ENCODE measurements around the gene GRIN2A.

GRIN2A gene

GRCh38 chr16:9845661-9846361 is 336.4 kb downstream of the GRIN2A start:
- Histone ChIP-seq H3K9me3 (ENCODE audit: control insufficient read depth, low read length) (no peaks in the 10 kb centered on the region), H3K4me1 (ENCODE audit: control insufficient read depth, insufficient read depth, low read length) (no peaks in the 10 kb centered on the region), H3K4me3 (ENCODE audit: insufficient read depth, low read depth, low read length) (no peak overlapping the region), H3K27me3 (ENCODE audit: control insufficient read depth, insufficient read depth, low read length, poor library complexity, severe bottlenecking) (no peaks in the 10 kb centered on the region), H3K36me3 (ENCODE audit: control insufficient read depth, insufficient read depth, low read length) (no peaks in the 10 kb centered on the region), H3K27ac (ENCODE audit: insufficient read depth, low read depth, low read length, poor library complexity, severe bottlenecking) (no peak overlapping the region)
- 92 to 98% methylated on average over 3 of the region's 3 CpGs for WGBS, 2 experiments

- Histone ChIP-seq H3K27me3 (ENCODE audit: control insufficient read depth, insufficient read depth, low read length, poor library complexity, severe bottlenecking) (no peaks in the 10 kb centered on the region), H3K9me3 (ENCODE audit: control insufficient read depth, low read length) (no peaks in the 10 kb centered on the region), H3K36me3 (ENCODE audit: control insufficient read depth, insufficient read depth, low read length) (no peaks in the 10 kb centered on the region), H3K4me1 (ENCODE audit: control insufficient read depth, insufficient read depth, low read length) (no peaks in the 10 kb centered on the region), H3K27ac (ENCODE audit: insufficient read depth, low read depth, low read length, poor library complexity, severe bottlenecking) (no peak overlapping the region), H3K4me3 (ENCODE audit: insufficient read depth, low read depth, low read length) (no peak overlapping the region)
- 91 to 93% methylated on average over 6 of the region's 6 CpGs for WGBS, 2 experiments
These were observed 337.9 kb downstream of the GRIN2A start for GRCh38 chr16:9844361-9844760.

GRCh38 chr16:9843424-9844018 is 338.7 kb downstream of the GRIN2A start:
- 85 to 92% methylated on average over 3 of the region's 3 CpGs for WGBS, 2 experiments
- H3K9me3 ChIP-seq (ENCODE audit: control insufficient read depth, low read length), result no peaks in the 10 kb centered on the region
- H3K4me1 ChIP-seq (ENCODE audit: control insufficient read depth, insufficient read depth, low read length), result no peaks in the 10 kb centered on the region

GRCh38 chr16:9840761-9841665 is 341.2 kb downstream of the GRIN2A start:
- Histone ChIP-seq H3K36me3 (ENCODE audit: control insufficient read depth, insufficient read depth, low read length) (no peaks in the 10 kb centered on the region), H3K27ac (ENCODE audit: insufficient read depth, low read depth, low read length, poor library complexity, severe bottlenecking) (no peak overlapping the region), H3K4me3 (ENCODE audit: insufficient read depth, low read depth, low read length) (no peak overlapping the region), H3K4me1 (ENCODE audit: control insufficient read depth, insufficient read depth, low read length) (no peaks in the 10 kb centered on the region), H3K27me3 (ENCODE audit: control insufficient read depth, insufficient read depth, low read length, poor library complexity, severe bottlenecking) (no peaks in the 10 kb centered on the region), H3K9me3 (ENCODE audit: control insufficient read depth, low read length) (no peaks in the 10 kb centered on the region)
- WGBS, 2 experiments, result 69% methylated on average over 4 of the region's 4 CpGs

More at GRCh38 chr16:9843424-9844018, 338.7 kb downstream of the GRIN2A start:
- no peak overlapping the region for H3K27ac ChIP-seq (ENCODE audit: insufficient read depth, low read depth, low read length, poor library complexity, severe bottlenecking)
- H3K27me3 ChIP-seq (ENCODE audit: control insufficient read depth, insufficient read depth, low read length, poor library complexity, severe bottlenecking), result no peaks in the 10 kb centered on the region
- H3K36me3 ChIP-seq (ENCODE audit: control insufficient read depth, insufficient read depth, low read length), result no peaks in the 10 kb centered on the region
- H3K4me3 ChIP-seq (ENCODE audit: insufficient read depth, low read depth, low read length), result no peak overlapping the region

GRCh38 chr16:9837481-9837880 is 344.7 kb downstream of the GRIN2A start:
- no peaks in the 10 kb centered on the region for H3K9me3 ChIP-seq (ENCODE audit: control insufficient read depth, low read length)
- no peak overlapping the region for H3K4me3 ChIP-seq (ENCODE audit: insufficient read depth, low read depth, low read length)
- no peaks in the 10 kb centered on the region for H3K36me3 ChIP-seq (ENCODE audit: control insufficient read depth, insufficient read depth, low read length)
- H3K4me1 ChIP-seq (ENCODE audit: control insufficient read depth, insufficient read depth, low read length), result no peaks in the 10 kb centered on the region
- no peaks in the 10 kb centered on the region for H3K27me3 ChIP-seq (ENCODE audit: control insufficient read depth, insufficient read depth, low read length, poor library complexity, severe bottlenecking)
- H3K27ac ChIP-seq (ENCODE audit: insufficient read depth, low read depth, low read length, poor library complexity, severe bottlenecking), result no peak overlapping the region
- WGBS, 2 experiments, result 95% methylated on average over 2 of the region's 2 CpGs

GRCh38 chr16:9836118-9836736 is 346.0 kb downstream of the GRIN2A start:
- H3K27me3 ChIP-seq (ENCODE audit: control insufficient read depth, insufficient read depth, low read length, poor library complexity, severe bottlenecking), result no peaks in the 10 kb centered on the region
- no peaks in the 10 kb centered on the region for H3K4me1 ChIP-seq (ENCODE audit: control insufficient read depth, insufficient read depth, low read length)
- 68 to 71% methylated on average over 8 to 9 of the region's 9 CpGs for WGBS, 2 experiments
- H3K4me3 ChIP-seq (ENCODE audit: insufficient read depth, low read depth, low read length), result no peak overlapping the region
- no peaks in the 10 kb centered on the region for H3K9me3 ChIP-seq (ENCODE audit: control insufficient read depth, low read length)
- H3K36me3 ChIP-seq (ENCODE audit: control insufficient read depth, insufficient read depth, low read length), result no peaks in the 10 kb centered on the region
- no peak overlapping the region for H3K27ac ChIP-seq (ENCODE audit: insufficient read depth, low read depth, low read length, poor library complexity, severe bottlenecking)

- H3K27me3 ChIP-seq (ENCODE audit: control insufficient read depth, insufficient read depth, low read length, poor library complexity, severe bottlenecking), result no peaks in the 10 kb centered on the region
- H3K36me3 ChIP-seq (ENCODE audit: control insufficient read depth, insufficient read depth, low read length), result no peaks in the 10 kb centered on the region
- H3K4me3 ChIP-seq (ENCODE audit: insufficient read depth, low read depth, low read length), result no peak overlapping the region
- H3K9me3 ChIP-seq (ENCODE audit: control insufficient read depth, low read length), result no peaks in the 10 kb centered on the region
- H3K27ac ChIP-seq (ENCODE audit: insufficient read depth, low read depth, low read length, poor library complexity, severe bottlenecking), result no peak overlapping the region
- peaks cover 9% of the 10 kb centered on the region for H3K4me1 ChIP-seq (ENCODE audit: control insufficient read depth, insufficient read depth, low read length)
- WGBS, 2 experiments, result 46 to 50% methylated on average over 9 of the region's 9 CpGs
These were observed 355.0 kb downstream of the GRIN2A start for GRCh38 chr16:9827062-9827752.

GRCh38 chr16:9826656-9827055 is 355.6 kb downstream of the GRIN2A start:
- WGBS, 2 experiments, result 60 to 66% methylated on average over 2 of the region's 2 CpGs
- Histone ChIP-seq H3K4me1 (ENCODE audit: control insufficient read depth, insufficient read depth, low read length) (peaks cover 14% of the 10 kb centered on the region), H3K9me3 (ENCODE audit: control insufficient read depth, low read length) (no peaks in the 10 kb centered on the region), H3K36me3 (ENCODE audit: control insufficient read depth, insufficient read depth, low read length) (no peaks in the 10 kb centered on the region), H3K27me3 (ENCODE audit: control insufficient read depth, insufficient read depth, low read length, poor library complexity, severe bottlenecking) (no peaks in the 10 kb centered on the region), H3K4me3 (ENCODE audit: insufficient read depth, low read depth, low read length) (no peak overlapping the region), H3K27ac (ENCODE audit: insufficient read depth, low read depth, low read length, poor library complexity, severe bottlenecking) (no peak overlapping the region)

- H3K27ac ChIP-seq (ENCODE audit: insufficient read depth, low read depth, low read length, poor library complexity, severe bottlenecking), result no peak overlapping the region
- WGBS, 2 experiments, result 91 to 95% methylated on average over 12 of the region's 12 CpGs
- no peaks in the 10 kb centered on the region for H3K27me3 ChIP-seq (ENCODE audit: control insufficient read depth, insufficient read depth, low read length, poor library complexity, severe bottlenecking)
These were observed 357.8 kb downstream of the GRIN2A start for GRCh38 chr16:9824200-9825068.

More at GRCh38 chr16:9824200-9825068, 357.8 kb downstream of the GRIN2A start:
- Histone ChIP-seq H3K4me1 (ENCODE audit: control insufficient read depth, insufficient read depth, low read length) (peaks cover 34% of the 10 kb centered on the region), H3K4me3 (ENCODE audit: insufficient read depth, low read depth, low read length) (no peak overlapping the region), H3K36me3 (ENCODE audit: control insufficient read depth, insufficient read depth, low read length) (no peaks in the 10 kb centered on the region), H3K9me3 (ENCODE audit: control insufficient read depth, low read length) (no peaks in the 10 kb centered on the region)

Measured in ectodermal cell (in vitro differentiated cells).